H7 (cell line): ENCODE results near the gene ANK3. TPM values are rescaled to one million over a fixed set of nuclear protein-coding genes. Genes with fewer than 3 reads are reported as not detected.

Source experiments
- DNase-seq: peaks from one replicate; pipeline ENCODE4 v3.0.0; 2012
- H3K27me3 ChIP-seq: 2 replicates; pipeline ENCODE4 v1.6.0; 2011; ENCODE audit warnings: mild to moderate bottlenecking, low read length; ENCODE audit not compliant: control insufficient read depth, insufficient read depth
- H3K36me3 ChIP-seq: replicated peaks from 2 replicates; pipeline ENCODE4 v1.5.1; 2011; ENCODE audit warnings: low read length; ENCODE audit not compliant: control insufficient read depth, insufficient read depth
- H3K4me3 ChIP-seq: 2 replicates; pipeline ENCODE4 v1.5.1; 2011; ENCODE audit warnings: low read depth, mild to moderate bottlenecking, control low read depth, low read length, moderate library complexity; ENCODE audit not compliant: insufficient read depth
- total RNA-seq: library from RNA; depleted of rRNA; stranded (reverse); fragments of >200 nt; shearing (Covaris generic); gene quantifications from 2 replicates; pipeline ENCODE4 v1.2.3, GENCODE V29; 2014

Gene ANK3
- total RNA-seq, 1 experiment from 2014 or later, result 21.7 TPM

- Histone ChIP-seq H3K27me3 (no peaks in the 10 kb centered on the region), H3K36me3 (no peaks in the 10 kb centered on the region), H3K4me3 (no peak overlapping the region)
- no peak for DNase-seq
Observed at GRCh38 chr10:60155099-60155877, 234.4 kb downstream of the ANK3 start.

GRCh38 chr10:60149003-60149402 is 240.7 kb downstream of the ANK3 start:
- DNase-seq, result no peak

GRCh38 chr10:60148266-60148840 is 241.3 kb downstream of the ANK3 start:
- Histone ChIP-seq H3K27me3 (no peaks in the 10 kb centered on the region), H3K36me3 (no peaks in the 10 kb centered on the region), H3K4me3 (no peak overlapping the region)
- no peak for DNase-seq

More at GRCh38 chr10:60149003-60149402, 240.7 kb downstream of the ANK3 start:
- H3K27me3 ChIP-seq, result no peaks in the 10 kb centered on the region
- no peaks in the 10 kb centered on the region for H3K36me3 ChIP-seq
- no peak overlapping the region for H3K4me3 ChIP-seq

GRCh38 chr10:60147576-60148265 is 242.0 kb downstream of the ANK3 start:
- Histone ChIP-seq H3K36me3 (no peaks in the 10 kb centered on the region), H3K27me3 (no peaks in the 10 kb centered on the region), H3K4me3 (no peak overlapping the region)
- DNase-seq, result no peak

GRCh38 chr10:60147025-60147424 is 242.7 kb downstream of the ANK3 start:
- DNase-seq, result no peak
- Histone ChIP-seq H3K36me3 (no peaks in the 10 kb centered on the region), H3K4me3 (no peak overlapping the region), H3K27me3 (no peaks in the 10 kb centered on the region)

GRCh38 chr10:60144099-60144498 is 245.6 kb downstream of the ANK3 start:
- no peak overlapping the region for H3K4me3 ChIP-seq
- no peak for DNase-seq
- H3K36me3 ChIP-seq, result no peaks in the 10 kb centered on the region
- H3K27me3 ChIP-seq, result no peaks in the 10 kb centered on the region

- no peak overlapping the region for H3K4me3 ChIP-seq
- H3K27me3 ChIP-seq, result no peaks in the 10 kb centered on the region
- H3K36me3 ChIP-seq, result no peaks in the 10 kb centered on the region
- no peak for DNase-seq
Observed at GRCh38 chr10:60142736-60143135, 246.9 kb downstream of the ANK3 start.

GRCh38 chr10:60141896-60142559 is 247.6 kb downstream of the ANK3 start:
- Histone ChIP-seq H3K4me3 (no peak overlapping the region), H3K36me3 (no peaks in the 10 kb centered on the region), H3K27me3 (no peaks in the 10 kb centered on the region)
- DNase-seq, result no peak

- Histone ChIP-seq H3K27me3 (no peaks in the 10 kb centered on the region), H3K36me3 (no peaks in the 10 kb centered on the region), H3K4me3 (peak overlapping the region; percentile 40)
- DNase-seq, result peak; percentile 44
Observed at GRCh38 chr10:60140651-60141632, 248.7 kb downstream of the ANK3 start.

- Histone ChIP-seq H3K4me3 (peak overlapping the region; percentile 40), H3K36me3 (no peaks in the 10 kb centered on the region), H3K27me3 (no peaks in the 10 kb centered on the region)
- DNase-seq, result no peak
Observed at GRCh38 chr10:60139798-60140566, 249.7 kb downstream of the ANK3 start.

- DNase-seq, result no peak
- H3K27me3 ChIP-seq, result no peaks in the 10 kb centered on the region
- H3K36me3 ChIP-seq, result no peaks in the 10 kb centered on the region
- peak overlapping the region; percentile 40 for H3K4me3 ChIP-seq
Observed at GRCh38 chr10:60139290-60139689, 250.4 kb downstream of the ANK3 start.

GRCh38 chr10:60138842-60139241 is 250.8 kb downstream of the ANK3 start:
- DNase-seq, result no peak
- Histone ChIP-seq H3K4me3 (peak overlapping the region; percentile 40), H3K27me3 (no peaks in the 10 kb centered on the region), H3K36me3 (no peaks in the 10 kb centered on the region)

- Histone ChIP-seq H3K36me3 (no peaks in the 10 kb centered on the region), H3K4me3 (no peak overlapping the region), H3K27me3 (no peaks in the 10 kb centered on the region)
- DNase-seq, result no peak
Observed at GRCh38 chr10:60138026-60138425, 251.6 kb downstream of the ANK3 start.
